Gastrocnemius medialis (tissue), 4 donors: ENCODE results near the gene ATF7IP. TPM values are rescaled to one million over a fixed set of nuclear protein-coding genes. Genes with fewer than 3 reads are reported as not detected.

Source experiments
- ATAC-seq, 2 donors: fragments of 150-250 bp; one replicate each; pipeline ENCODE4 v1.9.1; 2016
- DNase-seq, 2 donors: peaks; one replicate each; pipeline ENCODE4 v3.0.0-alpha.2; 2019
- H3K27ac ChIP-seq, 4 donors: fragments of 200-600 bp; sonication (generic); 1 replicate in 1 of 4; 2 replicates in 3 of 4; pipeline ENCODE4 v1.5.1; 2016 to 2018; ENCODE audit warnings: mild to moderate bottlenecking in 2 of 4, moderate library complexity in 1 of 4
- H3K27me3 ChIP-seq, 3 donors: fragments of 200-600 bp; sonication (generic) in 2 of 3; 1 replicate in 1 of 3; 2 replicates in 2 of 3; pipeline versions ENCODE4 v1.5.1 to v1.6.0; 2016 to 2019; ENCODE audit warnings: mild to moderate bottlenecking in 1 of 3, moderate library complexity in 1 of 3
- H3K36me3 ChIP-seq, 2 donors: fragments of 200-600 bp; sonication (generic) in 1 of 2; one replicate each; pipeline ENCODE4 v1.5.1; 2017 to 2018
- H3K4me1 ChIP-seq, 2 donors: fragments of 200-600 bp; sonication (generic) in 1 of 2; one replicate each; pipeline ENCODE4 v1.5.1; 2016 to 2017; ENCODE audit warnings: mild to moderate bottlenecking in 2 of 2
- H3K4me3 ChIP-seq, 4 donors: fragments of 200-600 bp; sonication (generic) in 3 of 4; 1 replicate in 1 of 4; 2 replicates in 3 of 4; pipeline ENCODE4 v1.5.1; 2016 to 2019; ENCODE audit warnings: mild to moderate bottlenecking in 2 of 4
- H3K9me3 ChIP-seq, 3 donors: fragments of 200-600 bp; sonication (generic) in 2 of 3; 1 replicate in 1 of 3; 2 replicates in 2 of 3; pipeline ENCODE4 v1.5.1; 2016 to 2019
- CTCF ChIP-seq, 5 experiments: fragments of 450-650 bp in 3 of 5; fragments of 200-600 bp in 2 of 5; sonication (generic) in 2 of 5; IDR thresholded peaks in 4 of 5; conservative IDR thresholded peaks in 1 of 5; 1 replicate in 4 of 5; 2 replicates in 1 of 5; pipeline ENCODE4 v1.5.1; 2016 to 2019; ENCODE audit warnings: antibody characterized with exemption in 5 of 5, mild to moderate bottlenecking in 3 of 5, moderate library complexity in 3 of 5
- POLR2A ChIP-seq, 2 donors: fragments of 450-650 bp; IDR thresholded peaks; one replicate each; pipeline ENCODE4 v1.6.1; 2017; ENCODE audit warnings: antibody characterized with exemption in 2 of 2, mild to moderate bottlenecking in 2 of 2, moderate library complexity in 2 of 2
- in situ Hi-C, 4 donors: fragments of 200-750 bp; cut with MboI; loops; one replicate each; pipeline versions ENCODE4 v1.15.0 to v1.8.0; 2017; ENCODE audit warnings: low sequenced_read_pairs in 4 of 4
- intact Hi-C: fragments of 100-400 bp; cut with DNase I; formaldehyde crosslinking; loops from one replicate; pipeline ENCODE4 v1.15.1; 2023; ENCODE audit warnings: low total_unique reads
- total RNA-seq, 4 donors: library from RNA; depleted of rRNA; stranded (reverse); fragments of >200 nt; gene quantifications; one replicate each; pipeline versions ENCODE4 v1.1.0 to v1.2.3, GENCODE V29; 2016

The ATF7IP gene
- total RNA-seq, 4 donors from 2014 or later: 15.9 to 42.2 (median 30.7) TPM

- intact Hi-C loops (no loop called here), in situ Hi-C loops (loop anchor here in 1 of 4 donors (10.0 kb wide), 1 partner anchor 46 kb away; the partner anchor contains the start of gene ATF7IP)
- TF ChIP-seq CTCF (IDR thresholded peaks at IDR 0.05 in 4 of 5, conservative IDR thresholded peaks at IDR 0.05 in 1 of 5): no peak
- no peak for TF ChIP-seq POLR2A (IDR thresholded peaks at IDR 0.05)
- ATAC-seq (no peak), DNase-seq (no peak)
- no peaks in the 10 kb centered on the region for H3K9me3 ChIP-seq
- no peak overlapping the region for H3K4me3 ChIP-seq
- H3K27ac ChIP-seq: no peak overlapping the region
- H3K27me3 ChIP-seq: no peaks in the 10 kb centered on the region
- no peaks in the 10 kb centered on the region for H3K36me3 ChIP-seq
- H3K4me1 ChIP-seq: peaks cover 13 to 28% of the 10 kb centered on the region in 2 donors
These were observed 45.5 kb downstream of the ATF7IP start for GRCh38 chr12:14410841-14411569.

GRCh38 chr12:14416658-14417057 is 51.2 kb downstream of the ATF7IP start:
- TF ChIP-seq CTCF (IDR thresholded peaks at IDR 0.05 in 4 of 5, conservative IDR thresholded peaks at IDR 0.05 in 1 of 5) (no peak), POLR2A (IDR thresholded peaks at IDR 0.05) (no peak)
- H3K4me1 ChIP-seq: peaks cover 22 to 51% of the 10 kb centered on the region in 2 donors
- peak overlapping the region in 3 of 4 donors; percentile 23 to 65 (median 49) for H3K27ac ChIP-seq
- no peaks in the 10 kb centered on the region for H3K9me3 ChIP-seq
- no peaks in the 10 kb centered on the region for H3K27me3 ChIP-seq
- no peaks in the 10 kb centered on the region for H3K36me3 ChIP-seq
- in situ Hi-C loops: loop anchor here in 1 of 4 donors (10.0 kb wide), 1 partner anchor 52 kb away; the partner anchor contains the start of gene ATF7IP
- intact Hi-C loops: no loop called here
- ATAC-seq: peak; percentile 71 to 87
- no peak for DNase-seq
- H3K4me3 ChIP-seq: peak overlapping the region in 3 of 4 donors; percentile 6 to 20 (median 11)

GRCh38 chr12:14417715-14418114 is 52.2 kb downstream of the ATF7IP start:
- H3K4me3 ChIP-seq: peak overlapping the region in 3 of 4 donors; percentile 9 to 29 (median 11)
- DNase-seq (peak; percentile 41 to 64), ATAC-seq (peak; percentile 90 to 91)
- no peaks in the 10 kb centered on the region for H3K9me3 ChIP-seq
- in situ Hi-C loops (loop anchor here in 1 of 4 donors (10.0 kb wide), 1 partner anchor 53 kb away; the partner anchor contains the start of gene ATF7IP), intact Hi-C loops (no loop called here)
- TF ChIP-seq CTCF (IDR thresholded peaks at IDR 0.05 in 4 of 5, conservative IDR thresholded peaks at IDR 0.05 in 1 of 5): no peak
- no peak for TF ChIP-seq POLR2A (IDR thresholded peaks at IDR 0.05)
- H3K36me3 ChIP-seq: no peaks in the 10 kb centered on the region
- H3K27me3 ChIP-seq: no peaks in the 10 kb centered on the region
- peak overlapping the region in 3 of 4 donors; percentile 23 to 65 (median 49) for H3K27ac ChIP-seq
- H3K4me1 ChIP-seq: peaks cover 22 to 55% of the 10 kb centered on the region in 2 donors

GRCh38 chr12:14418451-14418890 is 53.0 kb downstream of the ATF7IP start:
- H3K9me3 ChIP-seq: no peaks in the 10 kb centered on the region
- peak overlapping the region in 3 of 4 donors; percentile 9 to 29 (median 11) for H3K4me3 ChIP-seq
- H3K4me1 ChIP-seq: peaks cover 22 to 58% of the 10 kb centered on the region in 2 donors
- TF ChIP-seq CTCF (IDR thresholded peaks at IDR 0.05 in 4 of 5, conservative IDR thresholded peaks at IDR 0.05 in 1 of 5) (peak in 2 of 5 experiments; percentile 29 to 40), POLR2A (IDR thresholded peaks at IDR 0.05) (no peak)
- no peaks in the 10 kb centered on the region for H3K27me3 ChIP-seq
- in situ Hi-C loops: loop anchor here in 1 of 4 donors (10.0 kb wide), 1 partner anchor 54 kb away; the partner anchor contains the start of gene ATF7IP
- DNase-seq (no peak), ATAC-seq (peak in 1 of 2 donors; percentile 13)
- H3K36me3 ChIP-seq: no peaks in the 10 kb centered on the region
- H3K27ac ChIP-seq: peak overlapping the region in 3 of 4 donors; percentile 23 to 65 (median 49)
- intact Hi-C loops: no loop called here
